ENCODE data around the gene PARD3B. TPM values are rescaled to one million over a fixed set of nuclear protein-coding genes. Genes with fewer than 3 reads are reported as not detected.

PARD3B gene
- total and polyA plus RNA-seq, 2 of the 4 experiments (the other 2 are of a cell fraction), result 3.3 to 15.6 TPM

DNA sequence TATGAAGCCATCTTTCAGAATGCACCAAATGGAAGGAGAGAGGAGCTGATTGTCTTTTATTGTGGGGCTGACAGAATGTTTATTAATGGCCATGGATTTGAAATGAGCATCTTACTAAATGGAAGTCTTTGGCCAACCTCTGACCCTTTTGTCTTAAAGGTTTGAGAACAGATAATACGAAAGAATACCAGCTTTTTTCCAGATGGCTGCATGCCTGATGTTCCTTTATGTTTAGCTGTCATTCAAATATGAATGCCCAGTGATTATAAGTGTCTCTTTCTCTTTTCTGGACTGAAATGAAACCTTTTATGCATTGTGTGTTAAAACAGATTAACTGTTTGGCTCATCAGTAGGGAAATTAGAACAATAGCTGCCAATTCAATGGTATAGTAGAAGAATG lies 46.0 kb downstream of the PARD3B start:
- peaks cover 32 to 51% of the 10 kb centered on the region in 2 experiments for H3K79me1 ChIP-seq (ENCODE audit: low read depth in 1 of 2, low read length in 2 of 2)
- intact Hi-C loops (cut with micrococcal nuclease) (no loop called here), in situ Hi-C loops (cut with MboI; ENCODE audit: low sequenced_read_pairs) (no loop called here), dilution Hi-C loops (cut with HindIII; ENCODE audit: low sequenced_read_pairs, unreplicated experiment) (no loop called here)
- peaks cover 2% of the 10 kb centered on the region for H3K9me3 ChIP-seq (ENCODE audit: control insufficient read depth, insufficient read depth, low read length)
- no peak overlapping the region for H3K14ac ChIP-seq (replicated peaks; ENCODE audit: low read depth, low read length)
- H2AK5ac ChIP-seq (ENCODE audit: low read depth, low read length), result no peak overlapping the region
- no peak overlapping the region for H2BK120ac ChIP-seq (ENCODE audit: low read depth, low read length)
- no peaks in the 10 kb centered on the region; the same call in 1 of the 2 replicates for H3K4me1 ChIP-seq (ENCODE audit: control insufficient read depth, insufficient read depth, low read length)
- H2BK5ac ChIP-seq (ENCODE audit: low read depth, low read length, poor library complexity, severe bottlenecking), result no peak overlapping the region
- no peak overlapping the region for H3K4me3 ChIP-seq (ENCODE audit: insufficient read depth, low read depth, low read length)
- no CpG with 5 or more reads among the region's 1 CpG for WGBS, 2 experiments (ENCODE audit: extremely low coverage in 2 of 2, insufficient read length in 1 of 2)
- H3K9me1 ChIP-seq (ENCODE audit: insufficient read depth, low read length), result peaks cover 4% of the 10 kb centered on the region; the same call in 1 of the 2 replicates
- ChIA-PET POLR2A (ENCODE audit: unreplicated experiment) (no interaction called here), CTCF (no interaction called here)
- H3K36me3 ChIP-seq (ENCODE audit: control insufficient read depth, insufficient read depth, low read length), result no peaks in the 10 kb centered on the region
- H3K27me3 ChIP-seq (ENCODE audit: control insufficient read depth, insufficient read depth, low read length), result no peaks in the 10 kb centered on the region
- H4K8ac ChIP-seq (ENCODE audit: low read depth in 2 of 2, low read length in 2 of 2), result no peak overlapping the region
- no peak for DNase-seq
- no peak overlapping the region for H3K27ac ChIP-seq (ENCODE audit: insufficient read depth, low read length)
- no peak overlapping the region for H3K9ac ChIP-seq (ENCODE audit: low read depth, low read length)
- no peak for TF ChIP-seq RAD21 (IDR thresholded peaks at IDR 0.05; ENCODE audit: low read length)
- TF ChIP-seq RCOR1 (IDR thresholded peaks at IDR 0.05; ENCODE audit: insufficient replicate concordance, low read length), result no peak
- TF ChIP-seq POLR2A (IDR thresholded peaks at IDR 0.05; ENCODE audit: low read depth, low read length), result no peak
- TF ChIP-seq BHLHE40 (IDR thresholded peaks at IDR 0.05; ENCODE audit: low read depth, low read length), result no peak
- TF ChIP-seq, protein P1, sequence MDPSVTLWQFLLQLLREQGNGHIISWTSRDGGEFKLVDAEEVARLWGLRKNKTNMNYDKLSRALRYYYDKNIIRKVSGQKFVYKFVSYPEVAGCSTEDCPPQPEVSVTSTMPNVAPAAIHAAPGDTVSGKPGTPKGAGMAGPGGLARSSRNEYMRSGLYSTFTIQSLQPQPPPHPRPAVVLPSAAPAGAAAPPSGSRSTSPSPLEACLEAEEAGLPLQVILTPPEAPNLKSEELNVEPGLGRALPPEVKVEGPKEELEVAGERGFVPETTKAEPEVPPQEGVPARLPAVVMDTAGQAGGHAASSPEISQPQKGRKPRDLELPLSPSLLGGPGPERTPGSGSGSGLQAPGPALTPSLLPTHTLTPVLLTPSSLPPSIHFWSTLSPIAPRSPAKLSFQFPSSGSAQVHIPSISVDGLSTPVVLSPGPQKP (IDR thresholded peaks at IDR 0.05; ENCODE audit: borderline replicate concordance, low read depth, low read length), result no peak
- peaks cover 16% of the 10 kb centered on the region; the same call in 1 of the 2 replicates for H4K20me1 ChIP-seq (ENCODE audit: insufficient read depth, low read length)
- no peak overlapping the region for H3K4ac ChIP-seq (ENCODE audit: low read depth, low read length)
- no peak overlapping the region for H2AFZ ChIP-seq (replicated peaks; ENCODE audit: low read length, poor library complexity)
- H2BK15ac ChIP-seq (ENCODE audit: low read depth, low read length), result no peak overlapping the region
- ATAC-seq (ENCODE audit: low read depth), result no peak
- no peak overlapping the region for H2BK20ac ChIP-seq (ENCODE audit: low read depth, low read length)
- H4K5ac ChIP-seq (ENCODE audit: low read depth, low read length), result no peak overlapping the region
- no peak overlapping the region for H4K91ac ChIP-seq (ENCODE audit: insufficient read depth, low read depth, low read length)
- no peak overlapping the region for H3K4me2 ChIP-seq (ENCODE audit: low read depth, low read length)
- H3K18ac ChIP-seq (ENCODE audit: low read depth, low read length), result no peak overlapping the region
- no peak overlapping the region for H3K56ac ChIP-seq (ENCODE audit: extremely low read depth, insufficient read depth, low read length)
- no TSS peak for BruUV-seq (replicated peaks)
- H2AK9ac ChIP-seq (replicated peaks; ENCODE audit: low read depth, low read length, poor library complexity), result no peak overlapping the region
- H3K23ac ChIP-seq (ENCODE audit: low read depth, low read length), result no peak overlapping the region
